Muscle layer of colon (tissue), 2 donors: ENCODE data around the gene PDGFRA.
A peak's percentile ranks its signal among the peaks of the same experiment; 100 is the strongest.

ENCODE experiments used
- H3K27ac ChIP-seq: one replicate; pipeline ENCODE4 v1.7.0; 2013; ENCODE audit warnings: low read depth, mild to moderate bottlenecking, low read length, moderate library complexity
- H3K27me3 ChIP-seq, 2 donors: one replicate each; pipeline ENCODE4 v1.7.0; 2013; ENCODE audit warnings: low read length in 2 of 2, mild to moderate bottlenecking in 2 of 2; ENCODE audit not compliant: insufficient read depth in 2 of 2, control insufficient read depth in 1 of 2
- H3K36me3 ChIP-seq: one replicate; pipeline ENCODE4 v1.7.0; 2013; ENCODE audit warnings: mild to moderate bottlenecking, low read length; ENCODE audit not compliant: insufficient read depth
- H3K4me1 ChIP-seq: one replicate; pipeline ENCODE4 v1.7.0; 2013; ENCODE audit warnings: mild to moderate bottlenecking, low read length; ENCODE audit not compliant: insufficient read depth
- H3K4me3 ChIP-seq, 2 donors: one replicate each; pipeline ENCODE4 v1.7.0; 2013; ENCODE audit warnings: low read length in 2 of 2, low read depth in 1 of 2, mild to moderate bottlenecking in 1 of 2, moderate library complexity in 1 of 2
- H3K9ac ChIP-seq: one replicate; pipeline ENCODE4 v1.7.0; 2013; ENCODE audit warnings: low read length
- H3K9me3 ChIP-seq: one replicate; pipeline ENCODE4 v1.7.0; 2013; ENCODE audit warnings: mild to moderate bottlenecking, low read length
- donor health status: abdominal sarcoma.
- donor health status: Adenocarcinoma of cecum.

Gene PDGFRA

GRCh38 chr4:54228961-54229501, at the start of gene PDGFRA:
Gene PDGFRA, plus strand, starts transcription at chr4:54229293. Its CDS starts 29,476 bp downstream, at chr4:54258769.
- Histone ChIP-seq H3K27ac (peak within 1 kb of the TSS; percentile 48), H3K4me1 (peaks cover 35% of the 10 kb centered on the region), H3K4me3 (peak within 1 kb of the TSS; percentile 15 to 63), H3K9ac (peak within 1 kb of the TSS; percentile 13), H3K27me3 (peaks cover 71 to 88% of the 10 kb centered on the region in 2 donors), H3K36me3 (no peaks in the 10 kb centered on the region), H3K9me3 (no peaks in the 10 kb centered on the region)

- H3K9ac ChIP-seq: no peak overlapping the region
These were observed 44.5 kb upstream of the PDGFRA start for GRCh38 chr4:54184581-54184980.

GRCh38 chr4:54185044-54185780, 43.9 kb upstream of the PDGFRA start:
- Histone ChIP-seq H3K27me3 (no peaks in the 10 kb centered on the region), H3K4me1 (no peaks in the 10 kb centered on the region), H3K27ac (no peak overlapping the region), H3K36me3 (no peaks in the 10 kb centered on the region), H3K4me3 (no peak overlapping the region), H3K9me3 (no peaks in the 10 kb centered on the region), H3K9ac (no peak overlapping the region)

More at GRCh38 chr4:54184581-54184980, 44.5 kb upstream of the PDGFRA start:
- H3K36me3 ChIP-seq: no peaks in the 10 kb centered on the region
- no peak overlapping the region for H3K4me3 ChIP-seq
- H3K4me1 ChIP-seq: no peaks in the 10 kb centered on the region
- no peak overlapping the region for H3K27ac ChIP-seq
- no peaks in the 10 kb centered on the region for H3K9me3 ChIP-seq
- no peaks in the 10 kb centered on the region for H3K27me3 ChIP-seq

GRCh38 chr4:54185866-54186265, 43.2 kb upstream of the PDGFRA start:
- no peaks in the 10 kb centered on the region for H3K36me3 ChIP-seq
- no peaks in the 10 kb centered on the region for H3K27me3 ChIP-seq
- no peak overlapping the region for H3K27ac ChIP-seq
- H3K9me3 ChIP-seq: no peaks in the 10 kb centered on the region
- H3K4me3 ChIP-seq: no peak overlapping the region
- H3K4me1 ChIP-seq: no peaks in the 10 kb centered on the region
- H3K9ac ChIP-seq: no peak overlapping the region

DNA sequence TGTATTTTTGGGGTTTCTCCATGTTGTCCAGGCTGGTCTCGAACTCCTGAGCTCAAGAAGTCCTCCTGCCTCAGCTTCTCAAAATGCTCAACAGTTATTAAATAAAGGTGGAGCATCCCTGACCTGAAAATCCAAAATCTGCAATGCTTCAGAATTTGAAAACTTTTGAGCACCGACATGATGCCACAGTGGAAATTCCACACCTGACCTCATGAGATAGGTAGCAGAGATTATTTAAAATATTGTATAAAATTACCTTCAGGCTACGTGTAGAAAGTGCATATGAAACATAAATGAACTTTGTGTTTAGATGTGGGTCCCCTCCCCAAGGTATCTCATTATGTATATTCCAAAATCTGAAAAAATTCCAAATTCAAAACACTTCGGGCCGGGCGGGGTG, 42.7 kb upstream of the PDGFRA start:
- Histone ChIP-seq H3K27ac (no peak overlapping the region), H3K27me3 (no peaks in the 10 kb centered on the region), H3K9me3 (no peaks in the 10 kb centered on the region), H3K4me3 (no peak overlapping the region), H3K9ac (no peak overlapping the region), H3K4me1 (no peaks in the 10 kb centered on the region), H3K36me3 (no peaks in the 10 kb centered on the region)

DNA sequence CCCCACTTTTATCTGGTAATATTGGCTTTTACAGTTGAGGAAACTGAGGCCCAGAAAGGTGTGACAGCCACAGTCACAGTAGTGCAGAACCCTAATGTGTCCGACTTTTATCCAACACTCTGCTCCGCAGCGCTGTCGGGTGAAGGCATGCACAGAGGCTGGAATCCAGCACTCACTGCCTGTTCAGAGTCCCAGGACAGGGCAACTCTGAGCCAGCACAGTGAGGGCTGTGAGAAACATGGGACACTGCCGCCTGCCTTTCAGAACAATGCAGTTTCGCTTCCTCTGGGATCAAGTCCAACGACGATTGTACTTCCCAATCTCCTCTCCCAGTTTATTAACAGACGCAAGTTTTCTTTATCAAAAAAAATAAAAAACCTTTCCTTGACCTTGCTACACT, 41.9 kb upstream of the PDGFRA start:
- H3K4me1 ChIP-seq: no peaks in the 10 kb centered on the region
- H3K9ac ChIP-seq: no peak overlapping the region
- H3K36me3 ChIP-seq: no peaks in the 10 kb centered on the region
- no peaks in the 10 kb centered on the region for H3K27me3 ChIP-seq
- no peaks in the 10 kb centered on the region for H3K9me3 ChIP-seq
- no peak overlapping the region for H3K4me3 ChIP-seq
- no peak overlapping the region for H3K27ac ChIP-seq

GRCh38 chr4:54189140-54189539, 40.0 kb upstream of the PDGFRA start:
- Histone ChIP-seq H3K27me3 (no peaks in the 10 kb centered on the region), H3K27ac (no peak overlapping the region), H3K4me1 (no peaks in the 10 kb centered on the region), H3K9ac (no peak overlapping the region), H3K9me3 (no peaks in the 10 kb centered on the region), H3K4me3 (no peak overlapping the region), H3K36me3 (no peaks in the 10 kb centered on the region)

- Histone ChIP-seq H3K9me3 (no peaks in the 10 kb centered on the region), H3K27ac (no peak overlapping the region), H3K4me1 (peaks cover 10% of the 10 kb centered on the region), H3K4me3 (no peak overlapping the region), H3K36me3 (no peaks in the 10 kb centered on the region), H3K9ac (no peak overlapping the region), H3K27me3 (no peaks in the 10 kb centered on the region)
These were observed 36.3 kb upstream of the PDGFRA start for GRCh38 chr4:54192811-54193210.

DNA sequence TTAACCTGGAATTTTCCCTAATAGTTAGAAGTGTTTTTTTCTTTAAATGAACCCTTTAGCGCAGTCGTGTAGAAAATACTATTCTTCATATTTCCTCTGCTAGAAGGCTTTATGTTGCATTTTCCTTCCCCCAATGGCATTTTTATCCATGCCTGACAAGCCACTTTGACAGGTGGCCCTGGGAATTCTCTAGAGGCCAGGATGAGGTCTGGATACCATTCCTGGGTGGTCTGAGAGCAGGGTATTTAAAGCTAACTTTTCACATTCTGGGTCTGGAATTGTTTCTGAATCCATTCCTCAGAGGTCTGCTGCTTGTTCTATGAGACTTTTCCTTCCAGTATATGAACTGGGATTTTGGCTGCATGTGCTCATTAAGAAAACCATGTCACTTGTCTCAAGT, 31.2 kb upstream of the PDGFRA start:
- no peak overlapping the region for H3K9ac ChIP-seq
- H3K27ac ChIP-seq: no peak overlapping the region
- H3K4me3 ChIP-seq: peak overlapping the region in 1 of 2 donors; percentile 39
- no peaks in the 10 kb centered on the region for H3K27me3 ChIP-seq
- H3K36me3 ChIP-seq: no peaks in the 10 kb centered on the region
- peaks cover 19% of the 10 kb centered on the region for H3K4me1 ChIP-seq
- H3K9me3 ChIP-seq: no peaks in the 10 kb centered on the region

GRCh38 chr4:54199919-54200318, 29.2 kb upstream of the PDGFRA start:
- Histone ChIP-seq H3K9me3 (no peaks in the 10 kb centered on the region), H3K27me3 (no peaks in the 10 kb centered on the region), H3K27ac (no peak overlapping the region), H3K36me3 (no peaks in the 10 kb centered on the region), H3K4me1 (peaks cover 19% of the 10 kb centered on the region), H3K4me3 (no peak overlapping the region), H3K9ac (no peak overlapping the region)

DNA sequence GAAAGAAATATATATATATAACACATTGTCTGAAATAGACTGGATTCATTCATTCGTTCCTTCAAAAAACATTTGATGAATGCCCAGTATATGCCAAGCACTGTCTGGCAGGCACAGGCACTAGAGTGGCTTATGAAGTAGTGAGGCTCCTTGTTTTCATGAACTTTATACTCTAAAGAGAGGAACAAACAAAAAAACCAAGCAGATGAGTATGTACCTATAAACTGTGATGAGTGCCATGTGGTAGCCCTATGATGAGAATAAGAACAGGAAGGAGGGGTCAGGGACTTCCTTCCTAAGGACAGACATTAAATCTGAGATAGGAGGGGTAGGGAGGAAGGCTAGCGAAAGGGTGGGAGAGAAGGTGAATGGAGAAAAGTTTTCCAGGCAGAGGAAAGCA, 19.5 kb upstream of the PDGFRA start:
- no peaks in the 10 kb centered on the region for H3K36me3 ChIP-seq
- no peak overlapping the region for H3K4me3 ChIP-seq
- H3K27me3 ChIP-seq: peaks cover 0 to 3% of the 10 kb centered on the region in 2 donors
- no peaks in the 10 kb centered on the region for H3K9me3 ChIP-seq
- no peak overlapping the region for H3K9ac ChIP-seq
- H3K27ac ChIP-seq: no peak overlapping the region
- no peaks in the 10 kb centered on the region for H3K4me1 ChIP-seq

DNA sequence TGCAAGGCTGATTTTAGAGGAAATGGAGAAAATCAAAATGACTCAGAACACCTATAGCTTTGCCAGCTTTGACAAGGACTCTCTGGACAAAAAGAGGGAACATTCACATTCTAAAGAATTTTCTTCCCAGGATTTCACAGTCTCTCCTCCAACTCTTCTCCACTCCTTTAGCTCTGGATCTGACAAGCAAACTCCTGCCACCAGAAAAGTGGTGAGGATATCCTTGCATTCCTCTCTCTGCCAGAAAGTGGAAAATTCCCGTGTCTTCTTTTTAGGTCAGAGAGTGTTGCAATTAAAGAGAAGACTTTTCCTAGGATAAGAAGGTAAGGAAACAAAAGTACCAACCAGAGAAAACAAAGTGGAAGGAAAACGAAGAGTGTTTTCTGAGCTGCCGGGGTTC, 16.1 kb upstream of the PDGFRA start:
- Histone ChIP-seq H3K9ac (no peak overlapping the region), H3K4me3 (no peak overlapping the region), H3K27me3 (peaks cover 0 to 3% of the 10 kb centered on the region in 2 donors), H3K27ac (no peak overlapping the region), H3K36me3 (no peaks in the 10 kb centered on the region), H3K4me1 (peaks cover 8% of the 10 kb centered on the region), H3K9me3 (no peaks in the 10 kb centered on the region)
